Endothelial cell of umbilical vein (primary cell): ENCODE data around the gene ACTR1A. TPM values are rescaled to one million over a fixed set of nuclear protein-coding genes. Genes with fewer than 3 reads are reported as not detected.
A peak's percentile ranks its signal among the peaks of the same experiment; 100 is the strongest.

Experiments used
- BruUV-seq: library from RNA; stranded (reverse); fragments of 400-500 nt; replicated peaks from 2 replicates; lab custom pipeline; 2021; lab: Mats Ljungman, UMichigan
- CTCF ChIA-PET: fragments of 300-600, 350-600 bp; sonication (Branson Sonifier 250); formaldehyde crosslinking; loops from one replicate; lab custom pipeline; 2021; ENCODE audit warnings: antibody characterized with exemption, inconsistent platforms; lab: Charles Lee
- POLR2A ChIA-PET: fragments of 300-600, 350-600 bp; sonication (Branson Sonifier 250); formaldehyde crosslinking; loops from one replicate; lab custom pipeline; 2021; ENCODE audit warnings: antibody characterized with exemption, inconsistent platforms; lab: Charles Lee
- DNase-seq: peaks from one replicate; pipeline ENCODE4 v3.0.0-alpha.2; 2011; ENCODE audit warnings: low read depth, low spot score
- FAIRE-seq: peaks from 2 replicates; lab custom pipeline; 2011; peaks lifted over from hg19 to GRCh38; lab: Jason Lieb, UNC
- H2AFZ ChIP-seq: 2 replicates; pipeline ENCODE4 v1.6.0; 2012; ENCODE audit warnings: low read depth, low read length, control low read depth, inconsistent platforms
- H3K27ac ChIP-seq: 2 replicates; pipeline ENCODE4 v1.5.1; 2011; ENCODE audit warnings: low read depth, mild to moderate bottlenecking, control low read depth, low read length, moderate library complexity; ENCODE audit not compliant: insufficient read depth
- H3K27me3 ChIP-seq, 2 experiments: 2 replicates each; pipeline versions ENCODE4 v1.6.0 to v1.6.1; 2011; ENCODE audit warnings: low read length in 2 of 2, mixed read lengths in 1 of 2; ENCODE audit not compliant: control insufficient read depth in 2 of 2, insufficient read depth in 2 of 2
- H3K36me3 ChIP-seq, 2 experiments: 2 replicates in 1 of 2; 3 replicates in 1 of 2; pipeline ENCODE4 v1.5.1; 2011; ENCODE audit warnings: low read length in 2 of 2, mild to moderate bottlenecking in 1 of 2, moderate library complexity in 1 of 2; ENCODE audit not compliant: control insufficient read depth in 2 of 2, insufficient read depth in 2 of 2; ENCODE audit errors: extremely low read depth in 1 of 2
- H3K4me1 ChIP-seq: 3 replicates; pipeline ENCODE4 v1.5.1; 2011; ENCODE audit warnings: mild to moderate bottlenecking, low read length; ENCODE audit not compliant: control insufficient read depth, insufficient read depth; ENCODE audit errors: extremely low read depth
- H3K4me2 ChIP-seq: 2 replicates; pipeline ENCODE4 v1.6.1; 2011; ENCODE audit warnings: low read length, control low read depth, mixed read lengths; ENCODE audit not compliant: insufficient read depth
- H3K4me3 ChIP-seq, 3 experiments: fragments of 200-600 bp in 1 of 3; sonication (generic), shearing (Covaris generic) in 1 of 3; replicated peaks in 1 of 3; 2 replicates each; pipeline ENCODE4 v1.5.1; 2011 to 2016; ENCODE audit warnings: control low read depth in 3 of 3, low read length in 3 of 3, mild to moderate bottlenecking in 2 of 3, inconsistent platforms in 1 of 3, low read depth in 1 of 3, moderate library complexity in 1 of 3; ENCODE audit not compliant: insufficient read depth in 1 of 3
- H3K79me2 ChIP-seq: 2 replicates; pipeline ENCODE4 v1.6.0; 2012; ENCODE audit warnings: low read length, inconsistent platforms; ENCODE audit not compliant: control insufficient read depth, insufficient read depth
- H3K9ac ChIP-seq: replicated peaks from 2 replicates; pipeline ENCODE3; 2011; ENCODE audit warnings: low read length, control low read depth; ENCODE audit not compliant: insufficient read depth; ENCODE audit errors: extremely low read depth
- H3K9me1 ChIP-seq: replicated peaks from 3 replicates; pipeline ENCODE4 v1.6.0; 2011; ENCODE audit warnings: mild to moderate bottlenecking, low read length; ENCODE audit not compliant: control insufficient read depth, insufficient read depth; ENCODE audit errors: extremely low read depth
- H3K9me3 ChIP-seq: replicated peaks from 2 replicates; pipeline ENCODE4 v1.5.1; 2012; ENCODE audit warnings: low read length, inconsistent platforms; ENCODE audit not compliant: control insufficient read depth, insufficient read depth
- H4K20me1 ChIP-seq: replicated peaks from 2 replicates; pipeline ENCODE3; 2011; ENCODE audit warnings: mild to moderate bottlenecking, low read length; ENCODE audit not compliant: control insufficient read depth, insufficient read depth; ENCODE audit errors: extremely low read depth
- CTCF ChIP-seq, 2 donors: IDR thresholded peaks; 1 replicate in 1 of 2; 2 replicates in 1 of 2; pipeline ENCODE4 v1.5.1; 2011; ENCODE audit warnings: low read length in 2 of 2, mild to moderate bottlenecking in 2 of 2, moderate library complexity in 2 of 2, control low read depth in 1 of 2, inconsistent platforms in 1 of 2, low read depth in 1 of 2; ENCODE audit not compliant: insufficient read depth in 1 of 2; ENCODE audit errors: extremely low read depth in 1 of 2
- EZH2 ChIP-seq: IDR thresholded peaks from 2 replicates; pipeline ENCODE4 v1.6.1; 2012; ENCODE audit warnings: borderline replicate concordance, low read depth, mild to moderate bottlenecking, moderate library complexity, low read length, inconsistent platforms; ENCODE audit not compliant: severe bottlenecking
- FOS ChIP-seq: IDR thresholded peaks from 2 replicates; pipeline ENCODE4 v1.6.1; 2011; ENCODE audit warnings: mild to moderate bottlenecking, low read length, moderate library complexity, borderline replicate concordance; ENCODE audit not compliant: insufficient read depth
- GATA2 ChIP-seq: IDR thresholded peaks from 2 replicates; pipeline ENCODE4 v1.7.0; 2011; ENCODE audit warnings: low read depth, mild to moderate bottlenecking, moderate library complexity, mixed read lengths, low read length; ENCODE audit not compliant: insufficient read length, insufficient read depth
- JUN ChIP-seq: IDR thresholded peaks from 2 replicates; pipeline ENCODE4 v1.6.1; 2011; ENCODE audit warnings: borderline replicate concordance, low read depth; ENCODE audit not compliant: insufficient read length, insufficient read depth
- MAX ChIP-seq: IDR thresholded peaks from 2 replicates; pipeline ENCODE4 v1.6.1; 2011; ENCODE audit not compliant: insufficient read depth, insufficient read length
- POLR2A ChIP-seq: IDR thresholded peaks from 2 replicates; pipeline ENCODE4 v1.6.1; 2012; ENCODE audit warnings: low read depth, mild to moderate bottlenecking, control low read depth, low read length
- POLR2AphosphoS5 ChIP-seq: IDR thresholded peaks from 2 replicates; pipeline ENCODE4 v1.6.1; 2012; ENCODE audit warnings: low read depth, mild to moderate bottlenecking, control low read depth, low read length, moderate library complexity; ENCODE audit not compliant: insufficient read depth
- dilution Hi-C: fragments of 300-500 bp; cut with MboI; formaldehyde crosslinking; loops from one replicate; pipeline ENCODE4 v1.15.0; 2019; ENCODE audit warnings: low sequenced_read_pairs; ENCODE audit not compliant: extremely low pct_ligation_motif_present
- intact Hi-C: fragments of 100-400 bp; cut with micrococcal nuclease; formaldehyde crosslinking; loops from one replicate; pipeline ENCODE4 v1.10.0; 2022
- polyA plus RNA-seq, 4 experiments: library from polyadenylated mRNA; depleted of rRNA in 3 of 4; stranded (reverse) in 3 of 4; unstranded in 1 of 4; fragments of >200 nt; gene quantifications; 2 replicates each; pipeline versions ENCODE4 v1.2.1 to v1.2.3, GENCODE V29; 2011 to 2012; ENCODE audit warnings: missing spikeins in 1 of 4
- total RNA-seq: library from RNA; stranded (reverse); gene quantifications from 2 replicates; pipeline ENCODE4 v1.2.3, GENCODE V29; 2021

ACTR1A gene
- total and polyA plus RNA-seq, 2 donors (not counting 3 experiments of a cell fraction or from before 2014, with no cell fraction given), result 155 to 164 TPM

DNA sequence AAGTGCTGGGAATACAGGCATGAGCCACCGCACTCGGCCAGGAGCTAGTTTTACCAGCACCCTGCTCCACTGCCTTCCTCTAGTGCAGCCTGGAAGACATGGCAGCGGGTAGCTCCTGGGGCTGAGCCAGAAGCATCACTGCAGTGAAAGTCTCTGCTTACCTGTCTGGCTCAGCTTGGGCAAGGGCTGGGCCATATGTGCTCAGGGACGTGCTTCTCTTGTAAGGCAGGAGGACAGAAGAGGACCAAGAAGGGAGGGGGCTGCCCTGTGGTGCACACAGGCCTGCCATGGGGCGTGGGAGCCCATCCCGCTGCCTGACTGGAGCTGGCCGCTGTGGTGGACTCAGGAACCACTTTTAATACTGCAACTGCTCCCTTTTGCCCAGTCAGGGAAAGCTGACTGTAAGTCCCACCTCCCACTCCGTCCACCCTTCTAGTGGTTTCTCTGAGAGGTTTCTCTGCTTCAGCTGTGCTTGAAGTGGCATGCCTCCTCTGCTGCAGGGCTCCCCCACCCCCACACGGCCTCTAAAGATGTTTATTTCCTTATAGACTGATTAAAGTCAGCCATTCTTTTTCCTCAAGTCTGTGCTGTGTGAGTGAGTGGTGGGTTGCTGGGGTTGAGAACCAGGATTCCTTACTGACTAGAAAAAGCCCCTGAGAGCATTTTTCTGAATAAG is 25.9 kb downstream of the ACTR1A start:
- Histone ChIP-seq H3K4me3 (no peak overlapping the region), H3K36me3 (peaks cover 6 to 22% of the 10 kb centered on the region in 2 experiments), H3K27me3 (no peaks in the 10 kb centered on the region), H3K9ac (no peak overlapping the region), H3K9me1 (no peaks in the 10 kb centered on the region), H3K9me3 (no peaks in the 10 kb centered on the region), H3K4me2 (no peak overlapping the region), H3K4me1 (no peaks in the 10 kb centered on the region), H2AFZ (no peak overlapping the region), H4K20me1 (no peaks in the 10 kb centered on the region), H3K27ac (no peak overlapping the region), H3K79me2 (no peaks in the 10 kb centered on the region)
- dilution Hi-C loops, result no loop called here
- FAIRE-seq (no peak), DNase-seq (no peak)
- TF ChIP-seq EZH2 (no peak), POLR2A (peak; percentile 17), POLR2AphosphoS5 (no peak), JUN (no peak), GATA2 (no peak), MAX (no peak), FOS (no peak), CTCF (IDR thresholded peaks at IDR 0.05; ENCODE audit: extremely low read depth in 1 of 2, insufficient read depth in 1 of 2, low read depth in 1 of 2, low read length in 2 of 2) (no peak)
- BruUV-seq, result no TSS peak
- intact Hi-C loops, result no loop called here
- ChIA-PET POLR2A (interaction anchor here (1.0 kb wide), 1 partner anchor 44 kb away, joined by 5 read pairs; the partner anchor contains the start of gene CUEDC2), CTCF (interaction anchor here (1.4 kb wide), 1 partner anchor 307 kb away, joined by 6 read pairs; no protein-coding TSS in a partner anchor)
